ENCODE results near the gene TRIM44.
"Not testable (repeated sequence)": the region's sequence is repeated elsewhere in the genome, so short reads cannot be mapped to it uniquely, and the experiment has no call there.

The TRIM44 gene

GRCh38 chr11:35633827-35634423 lies 28.6 kb upstream of the TRIM44 start:
- DNase-seq (ENCODE audit: low read depth), result no peak

- no peak for DNase-seq (ENCODE audit: low read depth)
These were observed 26.6 kb upstream of the TRIM44 start for GRCh38 chr11:35635933-35636332.

- DNase-seq (ENCODE audit: low read depth), result no peak
These were observed 22.9 kb upstream of the TRIM44 start for GRCh38 chr11:35639591-35640179.

- no peak for DNase-seq (ENCODE audit: low read depth)
These were observed 21.2 kb upstream of the TRIM44 start for GRCh38 chr11:35641171-35641897.

GRCh38 chr11:35641964-35642363 lies 20.6 kb upstream of the TRIM44 start:
- DNase-seq (ENCODE audit: low read depth), result no peak

- no peak for DNase-seq (ENCODE audit: low read depth)
These were observed 15.0 kb upstream of the TRIM44 start for GRCh38 chr11:35647421-35648093.

GRCh38 chr11:35650006-35650405 lies 12.6 kb upstream of the TRIM44 start:
- no peak for DNase-seq (ENCODE audit: low read depth)

GRCh38 chr11:35650467-35650866 lies 12.1 kb upstream of the TRIM44 start:
- no peak for DNase-seq (ENCODE audit: low read depth)

- DNase-seq (ENCODE audit: low read depth), result no peak
These were observed 11.3 kb upstream of the TRIM44 start for GRCh38 chr11:35651263-35651662.

GRCh38 chr11:35652786-35653185 lies 9.8 kb upstream of the TRIM44 start:
- DNase-seq (ENCODE audit: low read depth), result not testable (repeated sequence)

- no peak for DNase-seq (ENCODE audit: low read depth)
These were observed 7.9 kb upstream of the TRIM44 start for GRCh38 chr11:35654711-35655110.

GRCh38 chr11:35655254-35655653 lies 7.3 kb upstream of the TRIM44 start:
- DNase-seq (ENCODE audit: low read depth), result no peak

GRCh38 chr11:35655856-35656255 lies 6.7 kb upstream of the TRIM44 start:
- no peak for DNase-seq (ENCODE audit: low read depth)

- DNase-seq (ENCODE audit: low read depth), result no peak
These were observed 4.3 kb upstream of the TRIM44 start for GRCh38 chr11:35658020-35658948.

GRCh38 chr11:35661534-35661933 lies 1.0 kb upstream of the TRIM44 start:
- no peak for DNase-seq (ENCODE audit: low read depth)

- DNase-seq (ENCODE audit: low read depth), result no peak
These were observed 420 bp upstream of the TRIM44 start for GRCh38 chr11:35662061-35662648.

- no peak for DNase-seq (ENCODE audit: low read depth)
These were observed 780 bp downstream of the TRIM44 start for GRCh38 chr11:35663408-35663702.

- no peak for DNase-seq (ENCODE audit: low read depth)
These were observed 2.4 kb downstream of the TRIM44 start for GRCh38 chr11:35664977-35665441.

GRCh38 chr11:35667257-35667656 lies 4.7 kb downstream of the TRIM44 start:
- DNase-seq (ENCODE audit: low read depth), result no peak

- DNase-seq (ENCODE audit: low read depth), result not testable (repeated sequence)
These were observed 5.8 kb downstream of the TRIM44 start for GRCh38 chr11:35668350-35668749.

GRCh38 chr11:35671396-35672127 lies 9.0 kb downstream of the TRIM44 start:
- DNase-seq (ENCODE audit: low read depth), result no peak
